Endodermal cell (in vitro differentiated cells): Measurements from ENCODE around the gene ENDOV. TPM values are rescaled to one million over a fixed set of nuclear protein-coding genes. Genes with fewer than 3 reads are reported as not detected.

Experiments
- DNase-seq: peaks from one replicate; pipeline ENCODE4 v3.0.0-alpha.2; 2017
- H3K27ac ChIP-seq: 2 replicates; pipeline ENCODE4 v1.5.1; 2013; ENCODE audit warnings: mild to moderate bottlenecking, low read depth, low read length, moderate library complexity
- H3K27me3 ChIP-seq: 2 replicates; pipeline ENCODE4 v1.6.1; 2013; ENCODE audit warnings: mild to moderate bottlenecking, low read length, moderate library complexity; ENCODE audit not compliant: insufficient read depth, control insufficient read depth, poor library complexity, severe bottlenecking
- H3K36me3 ChIP-seq: 2 replicates; pipeline ENCODE4 v1.7.0; 2013; ENCODE audit warnings: mild to moderate bottlenecking, low read length, moderate library complexity; ENCODE audit not compliant: control insufficient read depth, insufficient read depth
- H3K4me1 ChIP-seq: one replicate; pipeline ENCODE4 v1.7.0; 2013; ENCODE audit warnings: low read length; ENCODE audit not compliant: control insufficient read depth, insufficient read depth
- H3K4me3 ChIP-seq: 2 replicates; pipeline ENCODE4 v1.5.1; 2013; ENCODE audit warnings: mild to moderate bottlenecking, low read length, moderate library complexity
- H3K9ac ChIP-seq: 2 replicates; pipeline ENCODE4 v1.6.1; 2013; ENCODE audit warnings: mild to moderate bottlenecking, low read length, moderate library complexity; ENCODE audit not compliant: poor library complexity, severe bottlenecking; ENCODE audit errors: extremely low read depth
- H3K9me3 ChIP-seq: 2 replicates; pipeline ENCODE4 v1.6.1; 2013; ENCODE audit warnings: mild to moderate bottlenecking, low read length, moderate library complexity; ENCODE audit not compliant: control insufficient read depth
- H3K27ac Mint-ChIP-seq: 2 replicates; pipeline ENCODE4 v1.8.0; 2020; ENCODE audit warnings: mixed read lengths
- H3K27me3 Mint-ChIP-seq: 2 replicates; pipeline ENCODE4 v1.8.0; 2021; ENCODE audit warnings: mild to moderate bottlenecking, mixed read lengths; ENCODE audit not compliant: insufficient read depth
- H3K36me3 Mint-ChIP-seq: 2 replicates; pipeline ENCODE4 v1.8.0; 2020; ENCODE audit warnings: low read depth, mixed read lengths
- H3K4me1 Mint-ChIP-seq: 2 replicates; pipeline ENCODE4 v1.8.0; 2020; ENCODE audit warnings: mixed read lengths
- H3K4me3 Mint-ChIP-seq: 2 replicates; pipeline ENCODE4 v1.8.0; 2020; ENCODE audit warnings: mild to moderate bottlenecking, moderate library complexity, mixed read lengths
- H3K9me3 Mint-ChIP-seq: 2 replicates; pipeline ENCODE4 v1.8.0; 2020; ENCODE audit warnings: mild to moderate bottlenecking, mixed read lengths
- CTCF ChIP-seq: fragments of 200-600 bp; sonication (generic); conservative IDR thresholded peaks from 2 replicates; pipeline ENCODE4 v1.5.0; 2021; ENCODE audit warnings: antibody characterized with exemption, mild to moderate bottlenecking
- WGBS, 2 experiments: methylation state at CpG; one replicate each; pipeline versions ENCODE4 v1.1.5 to v1.1.7; 2013; ENCODE audit warnings: missing lambda C conversion rate in 2 of 2, mixed read lengths in 1 of 2; ENCODE audit not compliant: insufficient coverage in 1 of 2, insufficient read length in 1 of 2; 5-methylcytosine and 5-hydroxymethylcytosine counted together
- total RNA-seq, 2 donors: library from RNA; stranded (reverse); fragmentation: NEBNext Ultra II Directional in 1 of 2; extraction: Animal tissue kit (Norgen Biotek cat#: 25700) in 1 of 2; gene quantifications; 2 replicates in 1 of 2; 3 replicates in 1 of 2; pipeline ENCODE4 v1.2.1, GENCODE V29; 2021

The ENDOV gene
- total RNA-seq, 2 donors from 2014 or later, result 38.8 to 47.1 TPM

- Histone ChIP-seq H3K9ac (no peak overlapping the region), H3K27ac (no peak overlapping the region)
- H3K4me3 Mint-ChIP-seq, result no peak overlapping the region
Observed at GRCh38 chr17:80449930-80450576, 35.1 kb downstream of the ENDOV start.

GRCh38 chr17:80451104-80451775 lies 36.3 kb downstream of the ENDOV start:
- Histone ChIP-seq H3K27ac (no peak overlapping the region), H3K9me3 (no peaks in the 10 kb centered on the region), H3K9ac (no peak overlapping the region), H3K4me1 (no peaks in the 10 kb centered on the region), H3K27me3 (peaks cover 2% of the 10 kb centered on the region), H3K36me3 (no peaks in the 10 kb centered on the region), H3K4me3 (no peak overlapping the region)
- DNase-seq, result no peak
- no peak overlapping the region for H3K4me3 Mint-ChIP-seq
- no peak overlapping the region for H3K27ac Mint-ChIP-seq
- peaks cover 15% of the 10 kb centered on the region for H3K4me1 Mint-ChIP-seq
- peaks cover 17% of the 10 kb centered on the region for H3K27me3 Mint-ChIP-seq
- no peak for TF ChIP-seq CTCF
- WGBS, 2 experiments, result 92% methylated on average over 3 to 9 of the region's 9 CpGs
- no peaks in the 10 kb centered on the region for H3K9me3 Mint-ChIP-seq
- H3K36me3 Mint-ChIP-seq, result no peaks in the 10 kb centered on the region

More at GRCh38 chr17:80449930-80450576, 35.1 kb downstream of the ENDOV start:
- H3K27me3 ChIP-seq, result peaks cover 4% of the 10 kb centered on the region
- Mint-ChIP-seq H3K27me3 (peaks cover 15% of the 10 kb centered on the region), H3K9me3 (no peaks in the 10 kb centered on the region), H3K27ac (no peak overlapping the region), H3K4me1 (peaks cover 9% of the 10 kb centered on the region), H3K36me3 (no peaks in the 10 kb centered on the region)
- no peaks in the 10 kb centered on the region for H3K4me1 ChIP-seq
- H3K9me3 ChIP-seq, result no peaks in the 10 kb centered on the region
- 84 to 89% methylated on average over 11 to 18 of the region's 18 CpGs for WGBS, 2 experiments
- no peak overlapping the region for H3K4me3 ChIP-seq
- DNase-seq, result no peak
- TF ChIP-seq CTCF, result no peak
- no peaks in the 10 kb centered on the region for H3K36me3 ChIP-seq

- Histone ChIP-seq H3K27ac (no peak overlapping the region), H3K4me1 (no peaks in the 10 kb centered on the region), H3K36me3 (no peaks in the 10 kb centered on the region), H3K9ac (no peak overlapping the region), H3K27me3 (peaks cover 13% of the 10 kb centered on the region), H3K9me3 (no peaks in the 10 kb centered on the region), H3K4me3 (no peak overlapping the region)
- peaks cover 15% of the 10 kb centered on the region for H3K4me1 Mint-ChIP-seq
- H3K9me3 Mint-ChIP-seq, result no peaks in the 10 kb centered on the region
- no peak for TF ChIP-seq CTCF
- H3K27me3 Mint-ChIP-seq, result peaks cover 27% of the 10 kb centered on the region
- H3K27ac Mint-ChIP-seq, result no peak overlapping the region
- no peak overlapping the region for H3K4me3 Mint-ChIP-seq
- 76 to 84% methylated on average over 12 to 14 of the region's 14 CpGs for WGBS, 2 experiments
- no peak for DNase-seq
- no peaks in the 10 kb centered on the region for H3K36me3 Mint-ChIP-seq
Observed at GRCh38 chr17:80452173-80452915, 37.4 kb downstream of the ENDOV start.
